ENCODE data around the gene HES2.

Gene HES2

DNA sequence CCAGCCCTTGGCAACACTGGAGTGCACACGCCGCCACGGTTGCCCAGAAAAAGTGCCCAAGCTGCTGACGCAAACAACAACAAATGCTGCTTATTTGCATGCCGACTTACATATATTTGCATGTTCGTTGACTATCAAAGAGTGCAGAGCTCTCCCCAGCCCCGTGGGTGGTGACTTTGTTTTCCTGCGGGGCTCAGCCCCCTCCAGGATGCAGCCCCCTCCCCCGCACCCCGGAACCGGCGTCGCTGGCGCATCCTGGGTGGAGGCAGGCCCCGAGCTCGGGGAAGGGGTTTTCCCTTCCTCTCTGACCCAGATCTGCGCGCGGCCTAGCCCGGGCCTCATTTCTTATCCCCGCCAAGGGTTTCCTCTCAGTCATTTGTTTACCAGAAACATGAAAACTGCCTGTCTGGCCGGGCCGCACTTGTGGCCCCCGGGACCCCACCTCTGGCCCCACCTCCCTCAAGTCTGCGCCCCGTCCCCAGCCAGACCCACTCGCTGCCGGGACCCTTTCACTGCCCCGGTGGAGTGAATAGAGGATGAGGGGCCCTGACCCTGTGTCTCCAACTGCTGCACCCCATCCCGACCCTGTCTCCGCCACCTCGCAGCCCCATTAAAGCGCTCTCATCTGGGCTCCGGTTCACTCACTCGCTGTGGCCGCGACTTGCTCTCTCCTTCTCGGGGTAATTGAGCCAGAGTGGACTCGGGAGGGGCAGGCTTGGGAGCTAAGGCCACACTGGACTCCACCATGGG is 40.8 kb upstream of the HES2 start:
- TF ChIP-seq SNAI2 (CRISPR knock-in tag; IDR thresholded peaks at IDR 0.05) (no peak), ESRRG (CRISPR knock-in tag; IDR thresholded peaks at IDR 0.05) (no peak)
- ATAC-seq, result no peak

DNA sequence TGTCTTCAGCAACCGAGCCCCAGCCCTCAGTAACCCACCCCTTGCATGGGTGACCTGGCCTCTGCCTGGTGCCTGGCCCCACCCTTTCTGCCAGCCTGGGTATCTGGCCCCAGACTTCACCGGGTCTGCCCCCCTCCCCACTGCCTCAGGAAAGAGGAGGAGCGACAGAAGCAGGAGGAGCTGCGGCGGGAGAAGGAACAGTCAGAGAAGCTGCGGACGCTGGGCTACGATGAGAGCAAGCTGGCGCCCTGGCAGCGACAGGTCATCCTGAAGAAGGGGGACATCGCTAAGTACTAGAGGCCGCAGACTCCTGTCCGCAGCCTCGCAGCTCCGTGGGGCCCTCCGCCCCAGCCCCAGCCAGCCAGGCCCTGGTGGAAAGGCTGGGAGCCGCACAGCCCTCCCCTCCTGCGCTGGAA is 40.1 kb upstream of the HES2 start:
- TF ChIP-seq ARNTL (CRISPR knock-in tag; IDR thresholded peaks at IDR 0.05; ENCODE audit: borderline replicate concordance, low read depth) (no peak), ZFP3 (CRISPR knock-in tag; IDR thresholded peaks at IDR 0.05) (no peak), RARB (CRISPR knock-in tag; IDR thresholded peaks at IDR 0.05) (no peak), TOX (CRISPR knock-in tag; IDR thresholded peaks at IDR 0.05; ENCODE audit: borderline replicate concordance) (no peak), ZFP30 (CRISPR knock-in tag; IDR thresholded peaks at IDR 0.05) (no peak), CSDC2 (CRISPR knock-in tag; IDR thresholded peaks at IDR 0.05) (no peak), ESRRG (CRISPR knock-in tag; IDR thresholded peaks at IDR 0.05) (no peak), TCF4 (CRISPR knock-in tag; IDR thresholded peaks at IDR 0.05; ENCODE audit: borderline replicate concordance) (no peak), ISL1 (CRISPR knock-in tag; IDR thresholded peaks at IDR 0.05) (no peak), ZC3H10 (CRISPR knock-in tag; IDR thresholded peaks at IDR 0.05) (no peak), ZNF8 (CRISPR knock-in tag; IDR thresholded peaks at IDR 0.05) (no peak)
- TF ChIP-seq, protein P1, sequence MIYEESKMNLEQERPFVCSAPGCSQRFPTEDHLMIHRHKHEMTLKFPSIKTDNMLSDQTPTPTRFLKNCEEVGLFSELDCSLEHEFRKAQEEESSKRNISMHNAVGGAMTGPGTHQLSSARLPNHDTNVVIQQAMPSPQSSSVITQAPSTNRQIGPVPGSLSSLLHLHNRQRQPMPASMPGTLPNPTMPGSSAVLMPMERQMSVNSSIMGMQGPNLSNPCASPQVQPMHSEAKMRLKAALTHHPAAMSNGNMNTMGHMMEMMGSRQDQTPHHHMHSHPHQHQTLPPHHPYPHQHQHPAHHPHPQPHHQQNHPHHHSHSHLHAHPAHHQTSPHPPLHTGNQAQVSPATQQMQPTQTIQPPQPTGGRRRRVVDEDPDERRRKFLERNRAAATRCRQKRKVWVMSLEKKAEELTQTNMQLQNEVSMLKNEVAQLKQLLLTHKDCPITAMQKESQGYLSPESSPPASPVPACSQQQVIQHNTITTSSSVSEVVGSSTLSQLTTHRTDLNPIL (CRISPR knock-in tag; IDR thresholded peaks at IDR 0.05; ENCODE audit: low read depth), result no peak
- TF ChIP-seq, protein P2, sequence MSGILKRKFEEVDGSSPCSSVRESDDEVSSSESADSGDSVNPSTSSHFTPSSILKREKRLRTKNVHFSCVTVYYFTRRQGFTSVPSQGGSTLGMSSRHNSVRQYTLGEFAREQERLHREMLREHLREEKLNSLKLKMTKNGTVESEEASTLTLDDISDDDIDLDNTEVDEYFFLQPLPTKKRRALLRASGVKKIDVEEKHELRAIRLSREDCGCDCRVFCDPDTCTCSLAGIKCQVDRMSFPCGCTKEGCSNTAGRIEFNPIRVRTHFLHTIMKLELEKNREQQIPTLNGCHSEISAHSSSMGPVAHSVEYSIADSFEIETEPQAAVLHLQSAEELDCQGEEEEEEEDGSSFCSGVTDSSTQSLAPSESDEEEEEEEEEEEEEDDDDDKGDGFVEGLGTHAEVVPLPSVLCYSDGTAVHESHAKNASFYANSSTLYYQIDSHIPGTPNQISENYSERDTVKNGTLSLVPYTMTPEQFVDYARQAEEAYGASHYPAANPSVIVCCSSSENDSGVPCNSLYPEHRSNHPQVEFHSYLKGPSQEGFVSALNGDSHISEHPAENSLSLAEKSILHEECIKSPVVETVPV (CRISPR knock-in tag; IDR thresholded peaks at IDR 0.05), result no peak
- TF ChIP-seq, protein P3, sequence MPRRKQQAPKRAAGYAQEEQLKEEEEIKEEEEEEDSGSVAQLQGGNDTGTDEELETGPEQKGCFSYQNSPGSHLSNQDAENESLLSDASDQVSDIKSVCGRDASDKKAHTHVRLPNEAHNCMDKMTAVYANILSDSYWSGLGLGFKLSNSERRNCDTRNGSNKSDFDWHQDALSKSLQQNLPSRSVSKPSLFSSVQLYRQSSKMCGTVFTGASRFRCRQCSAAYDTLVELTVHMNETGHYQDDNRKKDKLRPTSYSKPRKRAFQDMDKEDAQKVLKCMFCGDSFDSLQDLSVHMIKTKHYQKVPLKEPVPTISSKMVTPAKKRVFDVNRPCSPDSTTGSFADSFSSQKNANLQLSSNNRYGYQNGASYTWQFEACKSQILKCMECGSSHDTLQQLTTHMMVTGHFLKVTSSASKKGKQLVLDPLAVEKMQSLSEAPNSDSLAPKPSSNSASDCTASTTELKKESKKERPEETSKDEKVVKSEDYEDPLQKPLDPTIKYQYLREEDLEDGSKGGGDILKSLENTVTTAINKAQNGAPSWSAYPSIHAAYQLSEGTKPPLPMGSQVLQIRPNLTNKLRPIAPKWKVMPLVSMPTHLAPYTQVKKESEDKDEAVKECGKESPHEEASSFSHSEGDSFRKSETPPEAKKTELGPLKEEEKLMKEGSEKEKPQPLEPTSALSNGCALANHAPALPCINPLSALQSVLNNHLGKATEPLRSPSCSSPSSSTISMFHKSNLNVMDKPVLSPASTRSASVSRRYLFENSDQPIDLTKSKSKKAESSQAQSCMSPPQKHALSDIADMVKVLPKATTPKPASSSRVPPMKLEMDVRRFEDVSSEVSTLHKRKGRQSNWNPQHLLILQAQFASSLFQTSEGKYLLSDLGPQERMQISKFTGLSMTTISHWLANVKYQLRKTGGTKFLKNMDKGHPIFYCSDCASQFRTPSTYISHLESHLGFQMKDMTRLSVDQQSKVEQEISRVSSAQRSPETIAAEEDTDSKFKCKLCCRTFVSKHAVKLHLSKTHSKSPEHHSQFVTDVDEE (CRISPR knock-in tag; IDR thresholded peaks at IDR 0.05), result no peak
- ATAC-seq, result no peak

DNA sequence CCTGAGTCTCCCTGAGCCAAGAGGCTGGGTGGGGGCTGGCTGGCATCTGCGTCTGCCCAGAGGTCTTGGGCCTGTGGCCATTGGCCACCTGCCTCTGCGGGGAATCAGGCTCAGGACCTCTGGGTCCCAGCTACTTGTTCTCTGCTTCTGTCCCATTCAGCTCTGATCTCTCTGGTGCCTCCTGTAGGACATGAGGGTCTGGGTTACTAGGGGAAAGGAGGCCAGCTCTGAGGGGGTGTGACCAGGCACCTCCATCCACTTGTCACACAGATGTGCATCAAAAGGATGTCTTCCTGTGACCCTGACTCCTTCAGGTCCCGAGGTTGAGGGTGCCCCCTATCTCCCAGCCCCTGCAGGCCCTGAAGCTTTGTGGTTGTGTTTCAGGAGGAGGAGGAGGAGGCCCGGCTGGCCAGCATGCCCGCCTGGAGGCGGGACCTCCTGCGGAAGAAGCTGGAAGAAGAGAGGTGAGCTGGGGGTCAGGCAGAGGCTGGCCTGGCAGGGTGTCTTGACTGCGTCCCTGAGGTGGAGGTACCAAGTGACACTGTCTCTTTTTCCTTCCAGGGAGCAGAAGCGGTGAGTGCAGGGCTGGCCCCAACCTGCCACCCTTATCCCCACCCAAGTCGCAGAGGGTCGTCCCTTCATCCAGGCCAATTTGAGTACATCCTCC is 37.2 kb upstream of the HES2 start:
- no peak for TF ChIP-seq ISL1 (CRISPR knock-in tag; IDR thresholded peaks at IDR 0.05)
- ATAC-seq, result peak; percentile 12; the same call in 2 of the 3 replicates

DNA sequence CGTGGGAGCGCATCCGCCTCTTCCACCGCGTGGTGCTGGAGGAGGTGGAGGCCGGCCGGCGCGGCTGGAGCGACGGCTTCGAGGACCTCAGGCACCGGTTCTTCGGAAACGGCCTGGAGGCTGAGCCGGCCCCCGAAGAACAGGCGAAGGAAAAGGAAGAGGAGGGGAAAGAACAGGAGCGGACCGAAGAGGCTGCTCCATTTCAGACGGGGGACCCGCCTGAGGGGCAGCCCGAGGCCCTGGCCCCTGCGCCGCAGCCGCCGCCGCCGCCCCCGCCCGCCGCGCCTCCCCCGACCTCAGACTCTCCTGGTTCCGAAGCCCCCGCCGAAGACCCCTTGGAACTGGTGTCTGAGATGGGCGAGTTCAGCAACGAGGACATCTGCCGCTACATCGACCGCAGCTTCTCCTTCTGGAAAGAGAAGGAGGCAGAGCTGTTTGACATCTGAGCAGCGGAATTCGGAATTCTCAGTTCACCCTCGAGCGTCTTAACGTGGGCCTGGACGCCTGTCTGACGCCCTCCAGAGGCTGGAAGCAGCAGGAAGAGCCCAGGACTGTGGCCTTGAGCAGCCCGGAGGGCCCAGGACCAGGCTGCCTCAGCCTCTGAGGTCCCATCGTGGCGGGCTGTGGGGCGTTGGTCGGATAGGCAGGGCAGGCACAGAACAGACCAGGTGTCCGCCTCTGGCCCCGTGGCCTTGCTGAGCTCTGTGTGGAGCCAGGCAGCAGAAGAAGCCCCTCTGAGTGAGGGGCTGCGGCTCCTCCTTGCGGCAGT is 36.2 kb upstream of the HES2 start:
- 0 out of 3 replicates have a peak, but pooled peaks have one; percentile 17 for ATAC-seq

DNA sequence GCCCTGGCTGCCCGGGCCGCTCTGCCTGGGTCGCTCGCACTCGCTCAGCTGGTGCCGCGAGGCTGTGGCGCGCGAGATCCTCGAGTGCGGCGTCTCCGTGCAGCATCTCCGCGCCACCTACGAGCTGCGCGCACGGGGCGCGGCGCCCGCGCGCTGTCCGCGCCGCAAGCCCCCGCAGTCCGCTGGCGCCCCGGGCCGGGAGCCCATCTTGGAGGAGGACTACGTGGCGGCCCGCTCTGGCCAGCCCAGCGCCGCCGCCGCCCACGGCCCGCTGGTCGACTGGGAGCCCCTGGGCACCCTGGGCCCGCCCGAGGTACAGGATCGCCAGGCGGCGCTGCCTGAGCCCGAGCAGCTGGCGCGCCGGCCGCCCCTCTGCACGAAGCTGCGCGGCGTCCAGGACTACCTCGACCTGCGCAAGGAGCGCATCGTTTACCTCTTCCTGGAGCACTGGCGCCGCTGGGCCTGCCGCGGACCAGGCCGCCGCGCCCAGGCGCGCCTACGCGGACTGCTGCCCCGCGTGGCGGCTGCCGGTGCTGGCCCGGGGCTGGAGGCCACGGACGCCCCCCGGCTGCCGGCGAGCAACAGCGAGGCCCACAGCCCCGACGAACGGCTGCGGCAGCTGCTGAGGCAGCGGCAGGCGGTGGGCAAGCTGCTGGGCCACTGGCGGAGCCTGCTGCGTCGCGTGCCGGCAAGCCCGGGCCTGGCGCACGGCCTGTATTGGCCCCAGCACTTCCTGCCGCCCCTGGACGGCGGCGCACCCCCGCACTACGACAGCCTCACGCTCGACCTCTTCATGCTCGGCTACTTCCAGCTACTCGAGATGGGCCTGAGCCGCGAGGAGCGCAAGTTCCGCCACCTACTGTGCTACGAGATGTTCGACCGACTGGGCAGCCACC is 35.4 kb upstream of the HES2 start:
- ATAC-seq, result no peak; the same call in 2 of the 3 replicates
- TF ChIP-seq, protein P4, sequence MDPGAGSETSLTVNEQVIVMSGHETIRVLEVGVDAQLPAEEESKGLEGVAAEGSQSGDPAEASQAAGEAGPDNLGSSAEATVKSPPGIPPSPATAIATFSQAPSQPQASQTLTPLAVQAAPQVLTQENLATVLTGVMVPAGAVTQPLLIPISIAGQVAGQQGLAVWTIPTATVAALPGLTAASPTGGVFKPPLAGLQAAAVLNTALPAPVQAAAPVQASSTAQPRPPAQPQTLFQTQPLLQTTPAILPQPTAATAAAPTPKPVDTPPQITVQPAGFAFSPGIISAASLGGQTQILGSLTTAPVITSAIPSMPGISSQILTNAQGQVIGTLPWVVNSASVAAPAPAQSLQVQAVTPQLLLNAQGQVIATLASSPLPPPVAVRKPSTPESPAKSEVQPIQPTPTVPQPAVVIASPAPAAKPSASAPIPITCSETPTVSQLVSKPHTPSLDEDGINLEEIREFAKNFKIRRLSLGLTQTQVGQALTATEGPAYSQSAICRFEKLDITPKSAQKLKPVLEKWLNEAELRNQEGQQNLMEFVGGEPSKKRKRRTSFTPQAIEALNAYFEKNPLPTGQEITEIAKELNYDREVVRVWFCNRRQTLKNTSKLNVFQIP (CRISPR knock-in tag; IDR thresholded peaks at IDR 0.05; ENCODE audit: borderline replicate concordance, low read depth), result no peak
- TF ChIP-seq ZNF70 (CRISPR knock-in tag; IDR thresholded peaks at IDR 0.05) (no peak), ESRRG (CRISPR knock-in tag; IDR thresholded peaks at IDR 0.05) (no peak), RARB (CRISPR knock-in tag; IDR thresholded peaks at IDR 0.05) (no peak), BACH2 (CRISPR knock-in tag; IDR thresholded peaks at IDR 0.05; ENCODE audit: borderline replicate concordance) (no peak), ZC3H10 (CRISPR knock-in tag; IDR thresholded peaks at IDR 0.05) (no peak), OSR1 (CRISPR knock-in tag; IDR thresholded peaks at IDR 0.05) (no peak), ARNTL (CRISPR knock-in tag; IDR thresholded peaks at IDR 0.05; ENCODE audit: borderline replicate concordance, low read depth) (no peak), PPARA (CRISPR knock-in tag; IDR thresholded peaks at IDR 0.05; ENCODE audit: borderline replicate concordance) (no peak)
- TF ChIP-seq, protein P1 (CRISPR knock-in tag; IDR thresholded peaks at IDR 0.05; ENCODE audit: low read depth), result no peak

All from SK-N-SH treated with all-trans-retinoic acid at 6 μM for 48 hours (cell line).